IPS-18a (cell line): ENCODE data around the gene C11orf42.

Source experiments
- H3K27ac ChIP-seq: one replicate; pipeline ENCODE4 v1.5.1; 2013; ENCODE audit warnings: low read length
- H3K27me3 ChIP-seq: one replicate; pipeline ENCODE4 v1.6.1; 2013; ENCODE audit warnings: mild to moderate bottlenecking, low read length; ENCODE audit not compliant: control insufficient read depth, insufficient read depth
- H3K36me3 ChIP-seq: one replicate; pipeline ENCODE4 v1.6.1; 2013; ENCODE audit warnings: low read depth, low read length; ENCODE audit not compliant: control insufficient read depth
- H3K4me1 ChIP-seq: one replicate; pipeline ENCODE4 v1.6.1; 2013; ENCODE audit warnings: low read depth, low read length; ENCODE audit not compliant: control insufficient read depth
- H3K4me3 ChIP-seq: one replicate; pipeline ENCODE4 v1.5.1; 2013; ENCODE audit warnings: low read length
- H3K9ac ChIP-seq: one replicate; pipeline ENCODE4 v1.6.1; 2013; ENCODE audit warnings: mild to moderate bottlenecking, low read length, moderate library complexity
- H3K9me3 ChIP-seq: one replicate; pipeline ENCODE4 v1.6.1; 2013; ENCODE audit warnings: low read depth, low read length; ENCODE audit not compliant: control insufficient read depth

Gene C11orf42

GRCh38 chr11:6225024-6225423, 19.7 kb downstream of the C11orf42 start:
- no peaks in the 10 kb centered on the region for H3K27me3 ChIP-seq
- no peak overlapping the region for H3K4me3 ChIP-seq
- H3K27ac ChIP-seq = no peak overlapping the region
- H3K9ac ChIP-seq = no peak overlapping the region
- H3K9me3 ChIP-seq = no peaks in the 10 kb centered on the region
- H3K4me1 ChIP-seq = no peaks in the 10 kb centered on the region
- peaks cover 31% of the 10 kb centered on the region for H3K36me3 ChIP-seq

GRCh38 chr11:6225896-6226295, 20.5 kb downstream of the C11orf42 start:
- Histone ChIP-seq H3K27me3 (no peaks in the 10 kb centered on the region), H3K36me3 (peaks cover 23% of the 10 kb centered on the region), H3K9me3 (no peaks in the 10 kb centered on the region), H3K9ac (no peak overlapping the region), H3K4me1 (no peaks in the 10 kb centered on the region), H3K27ac (no peak overlapping the region), H3K4me3 (no peak overlapping the region)

- no peaks in the 10 kb centered on the region for H3K9me3 ChIP-seq
- peaks cover 1% of the 10 kb centered on the region for H3K36me3 ChIP-seq
- no peak overlapping the region for H3K9ac ChIP-seq
- peaks cover under 1% of the 10 kb centered on the region for H3K4me1 ChIP-seq
- no peaks in the 10 kb centered on the region for H3K27me3 ChIP-seq
- no peak overlapping the region for H3K27ac ChIP-seq
- no peak overlapping the region for H3K4me3 ChIP-seq
These were observed 23.2 kb downstream of the C11orf42 start for GRCh38 chr11:6228520-6228919.

- Histone ChIP-seq H3K4me3 (no peak overlapping the region), H3K27ac (no peak overlapping the region), H3K9ac (no peak overlapping the region), H3K9me3 (no peaks in the 10 kb centered on the region), H3K36me3 (no peaks in the 10 kb centered on the region), H3K27me3 (no peaks in the 10 kb centered on the region), H3K4me1 (peaks cover 4% of the 10 kb centered on the region)
These were observed 24.6 kb downstream of the C11orf42 start for GRCh38 chr11:6229911-6230310.

GRCh38 chr11:6232899-6233298, 27.5 kb downstream of the C11orf42 start:
- H3K36me3 ChIP-seq = no peaks in the 10 kb centered on the region
- H3K27me3 ChIP-seq = no peaks in the 10 kb centered on the region
- H3K4me3 ChIP-seq = no peak overlapping the region
- peaks cover 4% of the 10 kb centered on the region for H3K4me1 ChIP-seq
- H3K9ac ChIP-seq = no peak overlapping the region
- H3K27ac ChIP-seq = no peak overlapping the region
- no peaks in the 10 kb centered on the region for H3K9me3 ChIP-seq

- Histone ChIP-seq H3K4me1 (peaks cover 4% of the 10 kb centered on the region), H3K27me3 (no peaks in the 10 kb centered on the region)
These were observed 28.6 kb downstream of the C11orf42 start for GRCh38 chr11:6233984-6234386.

GRCh38 chr11:6234387-6235107, 29.2 kb downstream of the C11orf42 start, which contains the start of gene FHIP1B:
TSS of gene FHIP1B (minus strand) at chr11:6234636. CDS start at chr11:6224516, 10,120 bp downstream.
- Histone ChIP-seq H3K4me3 (peak within 1 kb of the TSS; percentile 98), H3K27ac (peak within 1 kb of the TSS; percentile 58), H3K9ac (peak within 1 kb of the TSS; percentile 86), H3K9me3 (no peaks in the 10 kb centered on the region), H3K27me3 (no peaks in the 10 kb centered on the region), H3K36me3 (no peaks in the 10 kb centered on the region), H3K4me1 (peaks cover 4% of the 10 kb centered on the region)

More at GRCh38 chr11:6233984-6234386, 28.6 kb downstream of the C11orf42 start:
- H3K9me3 ChIP-seq = no peaks in the 10 kb centered on the region
- H3K9ac ChIP-seq = peak overlapping the region; percentile 86
- peak overlapping the region; percentile 51 for H3K27ac ChIP-seq
- H3K36me3 ChIP-seq = no peaks in the 10 kb centered on the region
- peak overlapping the region; percentile 98 for H3K4me3 ChIP-seq

GRCh38 chr11:6237266-6237665, 31.9 kb downstream of the C11orf42 start:
- H3K9ac ChIP-seq = no peak overlapping the region
- H3K4me1 ChIP-seq = peaks cover 4% of the 10 kb centered on the region
- H3K36me3 ChIP-seq = no peaks in the 10 kb centered on the region
- H3K9me3 ChIP-seq = no peaks in the 10 kb centered on the region
- H3K27ac ChIP-seq = no peak overlapping the region
- no peak overlapping the region for H3K4me3 ChIP-seq
- H3K27me3 ChIP-seq = no peaks in the 10 kb centered on the region

- H3K36me3 ChIP-seq = no peaks in the 10 kb centered on the region
- H3K4me3 ChIP-seq = no peak overlapping the region
- H3K4me1 ChIP-seq = peaks cover 4% of the 10 kb centered on the region
These were observed 32.5 kb downstream of the C11orf42 start for GRCh38 chr11:6237761-6238302.

GRCh38 chr11:6238902-6239301, 33.5 kb downstream of the C11orf42 start, which contains the start of gene CNGA4:
TSS of gene CNGA4 (plus strand) at chr11:6239089. CDS start at chr11:6239207, 118 bp downstream.
- H3K4me3 ChIP-seq = no peak within 1 kb of the TSS
- no peaks in the 10 kb centered on the region for H3K27me3 ChIP-seq
- no peaks in the 10 kb centered on the region for H3K36me3 ChIP-seq
- H3K9me3 ChIP-seq = no peaks in the 10 kb centered on the region
- H3K27ac ChIP-seq = no peak within 1 kb of the TSS
- H3K4me1 ChIP-seq = no peaks in the 10 kb centered on the region
- no peak within 1 kb of the TSS for H3K9ac ChIP-seq

More at GRCh38 chr11:6237761-6238302, 32.5 kb downstream of the C11orf42 start:
- H3K27me3 ChIP-seq = no peaks in the 10 kb centered on the region
- H3K27ac ChIP-seq = no peak overlapping the region
- H3K9me3 ChIP-seq = no peaks in the 10 kb centered on the region
- H3K9ac ChIP-seq = no peak overlapping the region

- Histone ChIP-seq H3K4me3 (no peak overlapping the region), H3K4me1 (no peaks in the 10 kb centered on the region), H3K9ac (no peak overlapping the region), H3K27ac (no peak overlapping the region), H3K36me3 (no peaks in the 10 kb centered on the region), H3K27me3 (no peaks in the 10 kb centered on the region), H3K9me3 (no peaks in the 10 kb centered on the region)
These were observed 34.8 kb downstream of the C11orf42 start for GRCh38 chr11:6240139-6240538.

- no peaks in the 10 kb centered on the region for H3K27me3 ChIP-seq
- H3K9me3 ChIP-seq = no peaks in the 10 kb centered on the region
- H3K27ac ChIP-seq = no peak overlapping the region
- no peak overlapping the region for H3K9ac ChIP-seq
- no peaks in the 10 kb centered on the region for H3K4me1 ChIP-seq
- no peak overlapping the region for H3K4me3 ChIP-seq
- H3K36me3 ChIP-seq = no peaks in the 10 kb centered on the region
These were observed 35.4 kb downstream of the C11orf42 start for GRCh38 chr11:6240781-6241180.
